ENCODE results near the gene PNPLA6. TPM values are rescaled to one million over a fixed set of nuclear protein-coding genes. Genes with fewer than 3 reads are reported as not detected.

The PNPLA6 gene
- polyA plus RNA-seq, 3 donors: 11.2 to 178 (median 14.4) TPM

GRCh38 chr19:7505682-7506384, 29.7 kb upstream of the PNPLA6 start:
- no peaks in the 10 kb centered on the region for H3K36me3 Mint-ChIP-seq
- Histone ChIP-seq H3K9me3 (replicated peaks in 1 of 2; ENCODE audit: control insufficient read depth in 1 of 2, insufficient read depth in 1 of 2, low read length in 2 of 2) (peaks cover 0 to 3% of the 10 kb centered on the region in 2 donors), H3K4me1 (ENCODE audit: control insufficient read depth in 1 of 2, insufficient read depth in 2 of 2, low read length in 2 of 2) (peaks cover 30 to 43% of the 10 kb centered on the region in 2 donors), H3K4me3 (replicated peaks in 1 of 3; ENCODE audit: low read depth in 2 of 3, low read length in 3 of 3) (no peak overlapping the region), H2AFZ (ENCODE audit: insufficient read depth, low read depth, low read length, poor library complexity, severe bottlenecking) (no peak overlapping the region), H3K4me2 (replicated peaks; ENCODE audit: extremely low read depth, low read length, poor library complexity, severe bottlenecking) (peak overlapping the region; percentile 45), H3K79me2 (ENCODE audit: insufficient read depth, low read length) (no peaks in the 10 kb centered on the region), H3K27ac (ENCODE audit: low read depth in 1 of 2, low read length in 2 of 2) (no peak overlapping the region), H3K36me3 (replicated peaks in 1 of 2; ENCODE audit: control insufficient read depth in 1 of 2, insufficient read depth in 2 of 2, low read length in 2 of 2) (no peaks in the 10 kb centered on the region), H3K27me3 (ENCODE audit: control insufficient read depth in 2 of 2, insufficient read depth in 2 of 2, low read length in 2 of 2) (peaks cover 6 to 34% of the 10 kb centered on the region in 2 donors), H4K20me1 (ENCODE audit: insufficient read depth, low read length) (no peaks in the 10 kb centered on the region), H3K9ac (ENCODE audit: insufficient read depth, low read length, poor library complexity, severe bottlenecking) (no peak overlapping the region)
- no peak for TF ChIP-seq CTCF (IDR thresholded peaks at IDR 0.05)
- H3K4me3 Mint-ChIP-seq: peak overlapping the region; percentile 43 to 76
- peak in 1 of 3 donors; percentile 31 for DNase-seq
- H3K9me3 Mint-ChIP-seq: peaks cover 6 to 12% (median 7%) of the 10 kb centered on the region in 7 donors
- 5% methylated on average over 11 of the region's 33 CpGs for WGBS (ENCODE audit: insufficient coverage)
- H3K27me3 Mint-ChIP-seq (ENCODE audit: low read depth in 3 of 3): peaks cover 33 to 53% (median 52%) of the 10 kb centered on the region in 3 donors
- peak overlapping the region in 3 of 7 donors; percentile 31 to 61 (median 59) for H3K27ac Mint-ChIP-seq
- intact Hi-C loops (cut with micrococcal nuclease): loop anchor here (5.0 kb wide), 1 partner anchor 34 kb away; no protein-coding TSS in a partner anchor
- peaks cover 33% of the 10 kb centered on the region for H3K4me1 Mint-ChIP-seq

- peak overlapping the region in 5 of 7 donors; percentile 31 to 86 (median 59) for H3K27ac Mint-ChIP-seq
- Histone ChIP-seq H3K27ac (ENCODE audit: low read depth in 1 of 2, low read length in 2 of 2) (no peak overlapping the region), H3K4me1 (ENCODE audit: control insufficient read depth in 1 of 2, insufficient read depth in 2 of 2, low read length in 2 of 2) (peaks cover 23 to 35% of the 10 kb centered on the region in 2 donors), H3K4me2 (replicated peaks; ENCODE audit: extremely low read depth, low read length, poor library complexity, severe bottlenecking) (peak overlapping the region; percentile 21), H2AFZ (ENCODE audit: insufficient read depth, low read depth, low read length, poor library complexity, severe bottlenecking) (no peak overlapping the region), H3K79me2 (ENCODE audit: insufficient read depth, low read length) (no peaks in the 10 kb centered on the region), H3K9me3 (replicated peaks in 1 of 2; ENCODE audit: control insufficient read depth in 1 of 2, insufficient read depth in 1 of 2, low read length in 2 of 2) (peaks cover 0 to 3% of the 10 kb centered on the region in 2 donors), H4K20me1 (ENCODE audit: insufficient read depth, low read length) (no peaks in the 10 kb centered on the region), H3K9ac (ENCODE audit: insufficient read depth, low read length, poor library complexity, severe bottlenecking) (no peak overlapping the region), H3K4me3 (replicated peaks in 1 of 3; ENCODE audit: low read depth in 2 of 3, low read length in 3 of 3) (no peak overlapping the region), H3K27me3 (ENCODE audit: control insufficient read depth in 2 of 2, insufficient read depth in 2 of 2, low read length in 2 of 2) (peaks cover 2 to 28% of the 10 kb centered on the region in 2 donors), H3K36me3 (replicated peaks in 1 of 2; ENCODE audit: control insufficient read depth in 1 of 2, insufficient read depth in 2 of 2, low read length in 2 of 2) (no peaks in the 10 kb centered on the region)
- H3K4me1 Mint-ChIP-seq: peaks cover 27% of the 10 kb centered on the region
- TF ChIP-seq CTCF (IDR thresholded peaks at IDR 0.05): no peak
- 40% methylated on average over 15 of the region's 20 CpGs for WGBS (ENCODE audit: insufficient coverage)
- H3K4me3 Mint-ChIP-seq: peak overlapping the region; percentile 43 to 64
- intact Hi-C loops (cut with micrococcal nuclease): loop anchor here (5.0 kb wide), 1 partner anchor 34 kb away; no protein-coding TSS in a partner anchor
- H3K36me3 Mint-ChIP-seq: no peaks in the 10 kb centered on the region
- peaks cover 26 to 47% (median 46%) of the 10 kb centered on the region in 3 donors for H3K27me3 Mint-ChIP-seq (ENCODE audit: low read depth in 3 of 3)
- H3K9me3 Mint-ChIP-seq: peaks cover under 1 to 7% (median 3%) of the 10 kb centered on the region in 7 donors
- DNase-seq: peak; percentile 76 to 77 (median 77)
These were observed 28.9 kb upstream of the PNPLA6 start for GRCh38 chr19:7506385-7507328.

Data from CD14-positive monocyte (primary cell).